ENCODE measurements around the gene SIAH2. TPM values are rescaled to one million over a fixed set of nuclear protein-coding genes. Genes with fewer than 3 reads are reported as not detected.
A peak's percentile ranks its signal among the peaks of the same experiment; 100 is the strongest.

Gene SIAH2
- total RNA-seq, 4 donors from 2014 or later = 24.8 to 102 (median 38.8) TPM

GRCh38 chr3:150733373-150733935 is 29.5 kb downstream of the SIAH2 start:
- no peak for TF ChIP-seq CTCF (IDR thresholded peaks at IDR 0.05)
- no peak for TF ChIP-seq EP300 (IDR thresholded peaks at IDR 0.05; ENCODE audit: low read depth)
- TF ChIP-seq POLR2A (IDR thresholded peaks at IDR 0.05) = no peak
- no peak for TF ChIP-seq POLR2AphosphoS5 (IDR thresholded peaks at IDR 0.05)
- WGBS, 2 donors (ENCODE audit: low coverage in 1 of 2) = 85 to 91% methylated on average over 5 to 8 of the region's 8 CpGs
- Histone ChIP-seq H3K4me1 (peaks cover 0 to 15% (median 0%) of the 10 kb centered on the region in 4 donors), H3K27me3 (no peaks in the 10 kb centered on the region), H3K4me3 (no peak overlapping the region), H3K36me3 (no peaks in the 10 kb centered on the region), H3K27ac (no peak overlapping the region), H3K9me3 (no peaks in the 10 kb centered on the region)
- no peak for DNase-seq
- intact Hi-C loops (cut with DNase I; ENCODE audit: low total_unique reads) = no loop called here
- in situ Hi-C loops (cut with MboI; ENCODE audit: low pct_ligation_motif_present in 1 of 4, low pct_unique_long_range_greater_than_20kb in 1 of 4, low sequenced_read_pairs in 3 of 4) = no loop called here

- peaks cover 0 to 13% (median 4%) of the 10 kb centered on the region in 4 donors for H3K4me1 ChIP-seq
- no peak for DNase-seq
- TF ChIP-seq POLR2A (IDR thresholded peaks at IDR 0.05) = no peak
- no peak for TF ChIP-seq POLR2AphosphoS5 (IDR thresholded peaks at IDR 0.05)
- no peak for TF ChIP-seq EP300 (IDR thresholded peaks at IDR 0.05; ENCODE audit: low read depth)
- no peak for TF ChIP-seq CTCF (IDR thresholded peaks at IDR 0.05)
- H3K27me3 ChIP-seq = no peaks in the 10 kb centered on the region
- no peak overlapping the region for H3K4me3 ChIP-seq
- intact Hi-C loops (cut with DNase I; ENCODE audit: low total_unique reads) (loop anchor here (10.0 kb wide), 2 partner anchors 45 to 415 kb away; no protein-coding TSS in a partner anchor), in situ Hi-C loops (cut with MboI; ENCODE audit: low pct_ligation_motif_present in 1 of 4, low pct_unique_long_range_greater_than_20kb in 1 of 4, low sequenced_read_pairs in 3 of 4) (loop anchor here in 3 of 4 donors (10.0 kb wide), 1 partner anchor 55 kb away; no protein-coding TSS in a partner anchor)
- H3K36me3 ChIP-seq = no peaks in the 10 kb centered on the region
- 93% methylated on average over 8 to 9 of the region's 9 CpGs for WGBS, 2 donors (ENCODE audit: low coverage in 1 of 2)
- H3K27ac ChIP-seq = no peak overlapping the region
- H3K9me3 ChIP-seq = no peaks in the 10 kb centered on the region
These were observed 33.1 kb downstream of the SIAH2 start for GRCh38 chr3:150729682-150730360.

- peak; percentile 35 for DNase-seq
- H3K4me1 ChIP-seq = peaks cover 0 to 16% (median 6%) of the 10 kb centered on the region in 4 donors
- WGBS, 2 donors (ENCODE audit: low coverage in 1 of 2) = 73 to 84% methylated on average over 3 to 19 of the region's 19 CpGs
- no peak overlapping the region for H3K4me3 ChIP-seq
- in situ Hi-C loops (cut with MboI; ENCODE audit: low pct_ligation_motif_present in 1 of 4, low pct_unique_long_range_greater_than_20kb in 1 of 4, low sequenced_read_pairs in 3 of 4) = loop anchor here in 3 of 4 donors (10.0 kb wide), 1 partner anchor 57 kb away; no protein-coding TSS in a partner anchor
- intact Hi-C loops (cut with DNase I; ENCODE audit: low total_unique reads) = loop anchor here (10.0 kb wide), 2 partner anchors 47 to 417 kb away; no protein-coding TSS in a partner anchor
- no peaks in the 10 kb centered on the region for H3K27me3 ChIP-seq
- peak overlapping the region; percentile 20 to 46 (median 32) for H3K27ac ChIP-seq
- TF ChIP-seq POLR2AphosphoS5 (IDR thresholded peaks at IDR 0.05) (peak in 2 of 3 donors; percentile 22 to 30), POLR2A (IDR thresholded peaks at IDR 0.05) (peak; percentile 35), CTCF (IDR thresholded peaks at IDR 0.05) (no peak)
- H3K9me3 ChIP-seq = no peaks in the 10 kb centered on the region
- no peaks in the 10 kb centered on the region for H3K36me3 ChIP-seq
These were observed 35.1 kb downstream of the SIAH2 start for GRCh38 chr3:150727653-150728502.

- Histone ChIP-seq H3K4me3 (no peak overlapping the region), H3K9me3 (no peaks in the 10 kb centered on the region), H3K27ac (peak overlapping the region in 3 of 4 donors; percentile 42 to 71 (median 61)), H3K27me3 (no peaks in the 10 kb centered on the region), H3K4me1 (peaks cover 0 to 21% (median 8%) of the 10 kb centered on the region in 4 donors), H3K36me3 (no peaks in the 10 kb centered on the region)
- TF ChIP-seq POLR2A (IDR thresholded peaks at IDR 0.05) = no peak
- no peak for TF ChIP-seq EP300 (IDR thresholded peaks at IDR 0.05; ENCODE audit: low read depth)
- peak in 1 of 5 experiments; percentile 37 for TF ChIP-seq CTCF (IDR thresholded peaks at IDR 0.05)
- peak in 2 of 3 donors; percentile 21 to 25 for TF ChIP-seq POLR2AphosphoS5 (IDR thresholded peaks at IDR 0.05)
- in situ Hi-C loops (cut with MboI; ENCODE audit: low pct_ligation_motif_present in 1 of 4, low pct_unique_long_range_greater_than_20kb in 1 of 4, low sequenced_read_pairs in 3 of 4) = loop anchor here in 3 of 4 donors (10.0 kb wide), 1 partner anchor 59 kb away; no protein-coding TSS in a partner anchor
- DNase-seq = peak; percentile 75
- intact Hi-C loops (cut with DNase I; ENCODE audit: low total_unique reads) = loop anchor here (10.0 kb wide), 2 partner anchors 49 to 419 kb away; no protein-coding TSS in a partner anchor
- WGBS, 2 donors (ENCODE audit: low coverage in 1 of 2) = 39 to 61% methylated on average over 3 to 7 of the region's 7 CpGs
These were observed 37.4 kb downstream of the SIAH2 start for GRCh38 chr3:150725548-150725947.

Data from transverse colon (tissue), 4 donors.